Chondrocyte (in vitro differentiated cells): Measurements from ENCODE around the gene CEACAM19. TPM values are rescaled to one million over a fixed set of nuclear protein-coding genes. Genes with fewer than 3 reads are reported as not detected.
A peak's percentile ranks its signal among the peaks of the same experiment; 100 is the strongest.
"Not testable (repeated sequence)": the region's sequence is repeated elsewhere in the genome, so short reads cannot be mapped to it uniquely, and the experiment has no call there.

Experiments
- DNase-seq: peaks from one replicate; pipeline ENCODE4 v3.0.0; 2021; ENCODE audit warnings: mixed read lengths, low spot score
- H3K27ac Mint-ChIP-seq: one replicate; pipeline ENCODE4 v1.8.0; 2021; ENCODE audit warnings: mild to moderate bottlenecking, moderate library complexity, mixed read lengths; ENCODE audit not compliant: unreplicated experiment
- H3K27me3 Mint-ChIP-seq: 2 replicates; pipeline ENCODE4 v1.8.0; 2021; ENCODE audit warnings: low read depth, mixed read lengths
- H3K36me3 Mint-ChIP-seq: 2 replicates; pipeline ENCODE4 v1.8.0; 2021; ENCODE audit warnings: low read depth, mixed read lengths
- H3K4me1 Mint-ChIP-seq: 2 replicates; pipeline ENCODE4 v1.8.0; 2021; ENCODE audit warnings: low read depth, mild to moderate bottlenecking, mixed read lengths
- H3K4me3 Mint-ChIP-seq: one replicate; pipeline ENCODE4 v1.8.0; 2021; ENCODE audit warnings: mild to moderate bottlenecking, moderate library complexity, mixed read lengths; ENCODE audit not compliant: unreplicated experiment
- H3K9me3 Mint-ChIP-seq: 2 replicates; pipeline ENCODE4 v1.8.0; 2021; ENCODE audit warnings: low read depth, mixed read lengths
- CTCF ChIP-seq: fragments of 200-600 bp; sonication (generic); IDR thresholded peaks from 2 replicates; pipeline ENCODE4 v1.5.0; 2021; ENCODE audit warnings: antibody characterized with exemption, mild to moderate bottlenecking, moderate library complexity
- total RNA-seq: library from RNA; stranded (reverse); gene quantifications from 3 replicates; pipeline ENCODE4 v1.2.1, GENCODE V29; 2021

Gene CEACAM19
- total RNA-seq, 1 donor from 2014 or later = 6.5 TPM

GRCh38 chr19:44683434-44684210 lies 12.3 kb downstream of the CEACAM19 start:
- TF ChIP-seq CTCF = no peak
- Mint-ChIP-seq H3K4me3 (no peak overlapping the region), H3K27ac (no peak overlapping the region), H3K27me3 (no peaks in the 10 kb centered on the region), H3K36me3 (peaks cover 10% of the 10 kb centered on the region), H3K9me3 (no peaks in the 10 kb centered on the region), H3K4me1 (peaks cover 18% of the 10 kb centered on the region)
- DNase-seq = no peak

- not testable (repeated sequence) for H3K4me3 Mint-ChIP-seq
- H3K36me3 Mint-ChIP-seq = peaks cover 10% of the 10 kb centered on the region
Measured at GRCh38 chr19:44684396-44684795, 13.1 kb downstream of the CEACAM19 start.

GRCh38 chr19:44684892-44685863 lies 13.9 kb downstream of the CEACAM19 start:
- peaks cover 10% of the 10 kb centered on the region for H3K36me3 Mint-ChIP-seq
- peak overlapping the region; percentile 72 for H3K27ac Mint-ChIP-seq
- DNase-seq = no peak
- no peaks in the 10 kb centered on the region for H3K27me3 Mint-ChIP-seq
- TF ChIP-seq CTCF = no peak
- no peak overlapping the region for H3K4me3 Mint-ChIP-seq
- H3K9me3 Mint-ChIP-seq = no peaks in the 10 kb centered on the region
- peaks cover 21% of the 10 kb centered on the region for H3K4me1 Mint-ChIP-seq

More at GRCh38 chr19:44684396-44684795, 13.1 kb downstream of the CEACAM19 start:
- H3K27me3 Mint-ChIP-seq, DNase-seq, H3K9me3 Mint-ChIP-seq: not testable (repeated sequence)
- Mint-ChIP-seq H3K27ac (peak overlapping the region; percentile 32), H3K4me1 (peaks cover 21% of the 10 kb centered on the region)

- TF ChIP-seq CTCF = no peak
- DNase-seq = no peak
- Mint-ChIP-seq H3K27ac (no peak overlapping the region), H3K9me3 (no peaks in the 10 kb centered on the region), H3K36me3 (peaks cover 5% of the 10 kb centered on the region), H3K4me1 (peaks cover 21% of the 10 kb centered on the region), H3K4me3 (no peak overlapping the region), H3K27me3 (no peaks in the 10 kb centered on the region)
Measured at GRCh38 chr19:44685877-44686276, 14.6 kb downstream of the CEACAM19 start.

GRCh38 chr19:44686896-44687295 lies 15.6 kb downstream of the CEACAM19 start:
- Mint-ChIP-seq H3K36me3 (peaks cover 2% of the 10 kb centered on the region), H3K4me1 (peaks cover 24% of the 10 kb centered on the region), H3K9me3 (no peaks in the 10 kb centered on the region), H3K27ac (no peak overlapping the region), H3K27me3 (no peaks in the 10 kb centered on the region), H3K4me3 (no peak overlapping the region)
- no peak for DNase-seq
- no peak for TF ChIP-seq CTCF
